Neural progenitor cell (in vitro differentiated cells): ENCODE measurements around the gene TBP. TPM values are rescaled to one million over a fixed set of nuclear protein-coding genes. Genes with fewer than 3 reads are reported as not detected.
"Not testable (repeated sequence)": the region's sequence is repeated elsewhere in the genome, so short reads cannot be mapped to it uniquely, and the experiment has no call there.

Experiments
- DNase-seq: peaks from one replicate; pipeline ENCODE4 v3.0.0-alpha.2; 2016; ENCODE audit warnings: low spot score
- H2AFZ ChIP-seq: fragments of 200-600 bp; sonication (generic); replicated peaks from 2 replicates; pipeline ENCODE4 v1.6.1; 2016; ENCODE audit warnings: antibody characterized with exemption
- H3F3A ChIP-seq: fragments of 200-600 bp; sonication (generic); 2 replicates; pipeline ENCODE4 v1.6.1; 2016; ENCODE audit warnings: antibody characterized with exemption, low read depth
- H3K27ac ChIP-seq: fragments of 200-600 bp; sonication (generic); 2 replicates; pipeline ENCODE4 v1.5.1; 2016; ENCODE audit warnings: mild to moderate bottlenecking
- H3K27me3 ChIP-seq: fragments of 200-600 bp; sonication (generic); 2 replicates; pipeline ENCODE4 v1.6.1; 2016; ENCODE audit warnings: mild to moderate bottlenecking, moderate library complexity
- H3K36me3 ChIP-seq: fragments of 200-600 bp; sonication (generic); 2 replicates; pipeline ENCODE4 v1.5.1; 2016
- H3K4me1 ChIP-seq: fragments of 200-600 bp; sonication (generic); 2 replicates; pipeline ENCODE4 v1.6.1; 2016; ENCODE audit warnings: mixed run types
- H3K4me2 ChIP-seq: fragments of 200-600 bp; sonication (generic); 2 replicates; pipeline ENCODE4 v1.6.1; 2016
- H3K4me3 ChIP-seq: fragments of 200-600 bp; sonication (generic); 2 replicates; pipeline ENCODE4 v1.5.1; 2016
- H3K79me2 ChIP-seq: fragments of 200-600 bp; sonication (generic); 2 replicates; pipeline ENCODE4 v1.6.1; 2016; ENCODE audit warnings: low read depth
- H3K9ac ChIP-seq: fragments of 200-600 bp; sonication (generic); 2 replicates; pipeline ENCODE4 v1.6.1; 2016
- H3K9me3 ChIP-seq: fragments of 200-600 bp; sonication (generic); 2 replicates; pipeline ENCODE4 v1.5.1; 2016; ENCODE audit warnings: low read depth
- H4K20me1 ChIP-seq: fragments of 200-600 bp; sonication (generic); 2 replicates; pipeline ENCODE4 v1.6.1; 2016; ENCODE audit warnings: low read depth
- H3K27ac Mint-ChIP-seq: 3 replicates; pipeline ENCODE4 v1.8.0; 2021; ENCODE audit warnings: mixed read lengths
- H3K27me3 Mint-ChIP-seq: 2 replicates; pipeline ENCODE4 v1.8.0; 2022; ENCODE audit warnings: low read depth, mild to moderate bottlenecking, inconsistent platforms, moderate library complexity, mixed read lengths; ENCODE audit not compliant: insufficient read depth
- H3K36me3 Mint-ChIP-seq: 3 replicates; pipeline ENCODE4 v1.8.0; 2021; ENCODE audit warnings: mixed read lengths
- H3K4me1 Mint-ChIP-seq: 3 replicates; pipeline ENCODE4 v1.8.0; 2021; ENCODE audit warnings: mixed read lengths
- H3K4me3 Mint-ChIP-seq: 3 replicates; pipeline ENCODE4 v1.8.0; 2021; ENCODE audit warnings: mild to moderate bottlenecking, moderate library complexity, mixed read lengths
- H3K9me3 Mint-ChIP-seq: 3 replicates; pipeline ENCODE4 v1.8.0; 2020; ENCODE audit warnings: mixed read lengths
- CTCF ChIP-seq: fragments of 200-600 bp; sonication (generic); IDR thresholded peaks from 2 replicates; pipeline ENCODE4 v1.5.1; 2017; ENCODE audit warnings: antibody characterized with exemption, mild to moderate bottlenecking
- EZH2 ChIP-seq: fragments of 200-600 bp; sonication (generic); IDR thresholded peaks from 2 replicates; pipeline ENCODE4 v1.6.1; 2017; ENCODE audit warnings: antibody characterized with exemption, mild to moderate bottlenecking, moderate library complexity
- EZH2phosphoT487 ChIP-seq: fragments of 200-600 bp; sonication (generic); IDR thresholded peaks from 2 replicates; pipeline ENCODE4 v1.6.1; 2017; ENCODE audit warnings: antibody characterized with exemption
- total RNA-seq: library from RNA; depleted of rRNA; stranded (reverse); fragments of >200 nt; gene quantifications from 2 replicates; pipeline ENCODE4 v1.2.3, GENCODE V29; 2015; ENCODE audit warnings: low replicate concordance

Gene TBP
- total RNA-seq, 1 donor from 2014 or later, result 23.0 TPM

GRCh38 chr6:170597278-170597677 lies 43.1 kb downstream of the TBP start:
- H3K27me3 Mint-ChIP-seq, result peaks cover 10% of the 10 kb centered on the region
- Histone ChIP-seq H3K4me3 (no peak overlapping the region), H3K9me3 (no peaks in the 10 kb centered on the region), H3K4me2 (no peak overlapping the region), H3K27me3 (peaks cover under 1% of the 10 kb centered on the region), H2AFZ (no peak overlapping the region), H4K20me1 (no peaks in the 10 kb centered on the region), H3K9ac (no peak overlapping the region), H3K36me3 (no peaks in the 10 kb centered on the region), H3F3A (no peaks in the 10 kb centered on the region), H3K27ac (no peak overlapping the region), H3K79me2 (no peaks in the 10 kb centered on the region), H3K4me1 (no peaks in the 10 kb centered on the region)
- TF ChIP-seq EZH2 (no peak), CTCF (no peak), EZH2phosphoT487 (no peak)
- peaks cover 3% of the 10 kb centered on the region for H3K9me3 Mint-ChIP-seq
- H3K4me1 Mint-ChIP-seq, result no peaks in the 10 kb centered on the region
- H3K27ac Mint-ChIP-seq, result no peak overlapping the region
- H3K36me3 Mint-ChIP-seq, result no peaks in the 10 kb centered on the region
- DNase-seq, result no peak
- no peak overlapping the region for H3K4me3 Mint-ChIP-seq

GRCh38 chr6:170605574-170606259 lies 51.5 kb downstream of the TBP start:
- H3K27me3 Mint-ChIP-seq, result peaks cover 6% of the 10 kb centered on the region
- Histone ChIP-seq H3K4me1 (no peaks in the 10 kb centered on the region), H4K20me1 (no peaks in the 10 kb centered on the region), H3K9me3 (no peaks in the 10 kb centered on the region), H3K4me3 (no peak overlapping the region), H3K4me2 (no peak overlapping the region), H3K79me2 (no peaks in the 10 kb centered on the region), H3F3A (no peaks in the 10 kb centered on the region), H2AFZ (no peak overlapping the region), H3K36me3 (no peaks in the 10 kb centered on the region), H3K27me3 (peaks cover 11% of the 10 kb centered on the region), H3K9ac (no peak overlapping the region), H3K27ac (no peak overlapping the region)
- no peak overlapping the region for H3K27ac Mint-ChIP-seq
- no peak for DNase-seq
- no peak overlapping the region for H3K4me3 Mint-ChIP-seq
- no peaks in the 10 kb centered on the region for H3K36me3 Mint-ChIP-seq
- H3K4me1 Mint-ChIP-seq, result no peaks in the 10 kb centered on the region
- TF ChIP-seq EZH2 (no peak), CTCF (no peak), EZH2phosphoT487 (no peak)
- H3K9me3 Mint-ChIP-seq, result no peaks in the 10 kb centered on the region

- not testable (repeated sequence) for H3K9me3 ChIP-seq, H2AFZ ChIP-seq, DNase-seq, H3K4me3 ChIP-seq, H3K4me1 ChIP-seq, H3K4me3 Mint-ChIP-seq, H3K36me3 ChIP-seq, H3K79me2 ChIP-seq, H3K27ac Mint-ChIP-seq, H3K4me1 Mint-ChIP-seq, H3F3A ChIP-seq, H3K9ac ChIP-seq, H3K4me2 ChIP-seq, H4K20me1 ChIP-seq, H3K27ac ChIP-seq, H3K9me3 Mint-ChIP-seq, H3K36me3 Mint-ChIP-seq
- peak; percentile 28 for TF ChIP-seq CTCF
- H3K27me3 ChIP-seq, result peaks cover 28% of the 10 kb centered on the region
- H3K27me3 Mint-ChIP-seq, result peaks cover 14% of the 10 kb centered on the region
These were observed 55.1 kb downstream of the TBP start for GRCh38 chr6:170609225-170609624.
